ENCODE data around the gene CREB3. TPM values are rescaled to one million over a fixed set of nuclear protein-coding genes. Genes with fewer than 3 reads are reported as not detected.

Gene CREB3
- total and polyA plus RNA-seq, 9 donors = 31.2 to 41.5 (median 36.6) TPM

- H3K36me3 ChIP-seq = no peaks in the 10 kb centered on the region
- no peaks in the 10 kb centered on the region for H3K9me3 ChIP-seq
- DNase-seq = no peak
- no peaks in the 10 kb centered on the region for H3K4me1 ChIP-seq (ENCODE audit: insufficient read depth)
- no peak overlapping the region for H3K4me3 ChIP-seq
- 85 to 89% (median 87%) methylated on average over 3 of the region's 3 CpGs for WGBS, 3 donors
- TF ChIP-seq CTCF (IDR thresholded peaks at IDR 0.05) (no peak), EP300 (IDR thresholded peaks at IDR 0.05) (no peak), POLR2A (IDR thresholded peaks at IDR 0.05) (no peak)
- intact Hi-C loops (cut with DNase I) = no loop called here
- no peak overlapping the region for H3K27ac ChIP-seq
- H3K27me3 ChIP-seq = no peaks in the 10 kb centered on the region
Observed at GRCh38 chr9:35778496-35778895, 46.0 kb downstream of the CREB3 start.

- WGBS, 3 donors = 58 to 81% (median 67%) methylated on average over 2 of the region's 2 CpGs
- no peak for TF ChIP-seq POLR2A (IDR thresholded peaks at IDR 0.05)
- TF ChIP-seq EP300 (IDR thresholded peaks at IDR 0.05) = no peak
- no peak for TF ChIP-seq CTCF (IDR thresholded peaks at IDR 0.05)
- Histone ChIP-seq H3K36me3 (no peaks in the 10 kb centered on the region), H3K27me3 (no peaks in the 10 kb centered on the region), H3K4me1 (ENCODE audit: insufficient read depth) (no peaks in the 10 kb centered on the region), H3K9me3 (no peaks in the 10 kb centered on the region), H3K4me3 (no peak overlapping the region), H3K27ac (no peak overlapping the region)
- intact Hi-C loops (cut with DNase I) = loop anchor here in 1 of 4 donors (10.0 kb wide), 1 partner anchor 84 kb away; no protein-coding TSS in a partner anchor
- no peak for DNase-seq
Observed at GRCh38 chr9:35781066-35781465, 48.6 kb downstream of the CREB3 start.

- Histone ChIP-seq H3K27ac (no peak overlapping the region), H3K4me1 (ENCODE audit: insufficient read depth) (no peaks in the 10 kb centered on the region), H3K36me3 (no peaks in the 10 kb centered on the region), H3K9me3 (no peaks in the 10 kb centered on the region), H3K27me3 (no peaks in the 10 kb centered on the region), H3K4me3 (no peak overlapping the region)
- intact Hi-C loops (cut with DNase I) = loop anchor here in 1 of 4 donors (10.0 kb wide), 1 partner anchor 81 kb away; no protein-coding TSS in a partner anchor
- TF ChIP-seq CTCF (IDR thresholded peaks at IDR 0.05) = no peak
- no peak for TF ChIP-seq POLR2A (IDR thresholded peaks at IDR 0.05)
- no peak for TF ChIP-seq EP300 (IDR thresholded peaks at IDR 0.05)
- no peak for DNase-seq
Observed at GRCh38 chr9:35783418-35783817, 51.0 kb downstream of the CREB3 start.

Small RNAs within 50 kb of the gene (microRNA-seq; reads per million reads assigned to microRNA genes)
- gene MIR6852 (0 reads per million in 3 donors), gene MIR6853 (0 to 0.38 (median 0) reads per million in 3 donors)

Small RNAs within 50 kb of the gene (small RNA-seq; reads per million reads assigned to genes)
- gene MIR6853 = not detected

Other genes starting within 250 kb of the CREB3 start
- gene RUSC2, start 242.6 kb upstream of the CREB3 start, total RNA-seq = 10 to 100 TPM; 13.9 to 41.1 (median 31.7) TPM
- 10 to 100 TPM in 1 of 2 donors, 1 to 10 TPM in 1; 7.4 to 20.9 TPM for gene RUSC2, start 242.6 kb upstream of the CREB3 start, polyA plus RNA-seq
- 10 to 100 TPM; 13.2 to 51.1 (median 36.6) TPM for gene TESK1, start 127.4 kb upstream of the CREB3 start, total RNA-seq
- gene TESK1, start 127.4 kb upstream of the CREB3 start, polyA plus RNA-seq = 10 to 100 TPM; 20.5 to 29.6 TPM
- gene CD72, start 114.3 kb upstream of the CREB3 start, total RNA-seq = 1 to 10 TPM in 5 of 7 donors, under 1 TPM in 2; 0.28 to 4.1 (median 1.2) TPM
- 1 to 10 TPM in 1 of 2 donors, under 1 TPM in 1; 0.98 to 3.8 TPM for gene CD72, start 114.3 kb upstream of the CREB3 start, polyA plus RNA-seq
- gene SIT1, start 81.7 kb upstream of the CREB3 start, total RNA-seq = under 1 TPM in 4 of 7 donors, not detected in 3; 0.20 to 0.72 (median 0.56) TPM
- under 1 TPM; 0.29 to 0.82 TPM for gene SIT1, start 81.7 kb upstream of the CREB3 start, polyA plus RNA-seq
- gene RMRP, start 74.6 kb upstream of the CREB3 start, total RNA-seq = over 10,000 TPM in 5 of 7 donors, 1,000 to 10,000 TPM in 2; 3,031 to 27,726 (median 15,130) TPM
- 100 to 1,000 TPM in 1 of 2 donors, not detected in 1; 126 TPM for gene RMRP, start 74.6 kb upstream of the CREB3 start, polyA plus RNA-seq
- 10 to 100 TPM; 14.6 to 29.8 (median 19.1) TPM for gene CCDC107, start 74.4 kb upstream of the CREB3 start, total RNA-seq
- gene CCDC107, start 74.4 kb upstream of the CREB3 start, polyA plus RNA-seq = 10 to 100 TPM; 15.0 to 17.8 TPM
- 1 to 10 TPM in 2 of 7 donors, under 1 TPM in 5; 0.17 to 1.4 (median 0.58) TPM for gene ARHGEF39, start 67.5 kb upstream of the CREB3 start, total RNA-seq
- under 1 TPM; 0.17 to 0.52 TPM for gene ARHGEF39, start 67.5 kb upstream of the CREB3 start, polyA plus RNA-seq
- 10 to 100 TPM in 1 of 7 donors, 1 to 10 TPM in 4, under 1 TPM in 1, not detected in 1; 0.37 to 19.5 (median 1.4) TPM for gene CA9, start 58.7 kb upstream of the CREB3 start, total RNA-seq
- under 1 TPM; 0.38 to 0.42 TPM for gene CA9, start 58.7 kb upstream of the CREB3 start, polyA plus RNA-seq
- gene TPM2, start 42.7 kb upstream of the CREB3 start, total RNA-seq = 100 to 1,000 TPM; 179 to 853 (median 309) TPM
- gene TPM2, start 42.7 kb upstream of the CREB3 start, polyA plus RNA-seq = 100 to 1,000 TPM; 526 to 716 TPM
- gene TLN1, start 471 bp upstream of the CREB3 start, total RNA-seq = 100 to 1,000 TPM; 106 to 344 (median 271) TPM
- gene TLN1, start 471 bp upstream of the CREB3 start, polyA plus RNA-seq = 100 to 1,000 TPM; 124 to 292 TPM
- gene GBA2, start 16.6 kb downstream of the CREB3 start, total RNA-seq = 10 to 100 TPM; 35.1 to 73.2 (median 44.5) TPM
- 10 to 100 TPM; 27.8 to 54.7 TPM for gene GBA2, start 16.6 kb downstream of the CREB3 start, polyA plus RNA-seq
- 10 to 100 TPM in 6 of 7 donors, 1 to 10 TPM in 1; 9.4 to 32.3 (median 26.6) TPM for gene RGP1, start 16.6 kb downstream of the CREB3 start, total RNA-seq
- gene RGP1, start 16.6 kb downstream of the CREB3 start, polyA plus RNA-seq = 10 to 100 TPM; 13.4 to 17.0 TPM
- gene MSMP, start 21.6 kb downstream of the CREB3 start, total RNA-seq = 1 to 10 TPM in 1 of 7 donors, under 1 TPM in 1, not detected in 5; 0.40 to 4.4 TPM
- under 1 TPM in 1 of 2 donors, not detected in 1; 0.41 TPM for gene MSMP, start 21.6 kb downstream of the CREB3 start, polyA plus RNA-seq
- 10 to 100 TPM in 5 of 7 donors, 1 to 10 TPM in 2; 5.5 to 30.1 (median 18.0) TPM for gene NPR2, start 58.9 kb downstream of the CREB3 start, total RNA-seq
- 10 to 100 TPM; 15.4 to 54.4 TPM for gene NPR2, start 58.9 kb downstream of the CREB3 start, polyA plus RNA-seq
- 10 to 100 TPM in 1 of 7 donors, 1 to 10 TPM in 6; 2.1 to 28.1 (median 5.0) TPM for gene SPAG8, start 79.6 kb downstream of the CREB3 start, total RNA-seq
- gene SPAG8, start 79.6 kb downstream of the CREB3 start, polyA plus RNA-seq = 1 to 10 TPM; 2.1 to 3.0 TPM
- 10 to 100 TPM; 14.9 to 38.0 (median 24.9) TPM for gene HINT2, start 82.4 kb downstream of the CREB3 start, total RNA-seq
- gene HINT2, start 82.4 kb downstream of the CREB3 start, polyA plus RNA-seq = 10 to 100 TPM; 26.1 to 36.0 TPM
- gene FAM221B, start 96.1 kb downstream of the CREB3 start, total RNA-seq = not detected
- gene FAM221B, start 96.1 kb downstream of the CREB3 start, polyA plus RNA-seq = not detected
- gene TMEM8B, start 96.6 kb downstream of the CREB3 start, total RNA-seq = 10 to 100 TPM; 11.2 to 42.8 (median 37.0) TPM
- 10 to 100 TPM; 17.2 to 20.6 TPM for gene TMEM8B, start 96.6 kb downstream of the CREB3 start, polyA plus RNA-seq
- gene OR13J1, start 137.7 kb downstream of the CREB3 start, total RNA-seq = not detected
- gene OR13J1, start 137.7 kb downstream of the CREB3 start, polyA plus RNA-seq = not detected
- gene HRCT1, start 173.5 kb downstream of the CREB3 start, total RNA-seq = 1 to 10 TPM in 5 of 7 donors, under 1 TPM in 1, not detected in 1; 0.48 to 8.1 (median 3.4) TPM
- 1 to 10 TPM in 1 of 2 donors, under 1 TPM in 1; 0.90 to 1.1 TPM for gene HRCT1, start 173.5 kb downstream of the CREB3 start, polyA plus RNA-seq
- gene SPAAR, start 176.8 kb downstream of the CREB3 start, total RNA-seq = 1 to 10 TPM in 5 of 7 donors, under 1 TPM in 2; 0.33 to 5.4 (median 2.0) TPM
- gene SPAAR, start 176.8 kb downstream of the CREB3 start, polyA plus RNA-seq = 1 to 10 TPM; 1.4 to 2.3 TPM
- gene OR2S2, start 225.5 kb downstream of the CREB3 start, total RNA-seq = not detected
- not detected for gene OR2S2, start 225.5 kb downstream of the CREB3 start, polyA plus RNA-seq